A673 (cell line): ENCODE measurements around the gene DNAH7. TPM values are rescaled to one million over a fixed set of nuclear protein-coding genes. Genes with fewer than 3 reads are reported as not detected.

Experiments
- BruUV-seq: library from RNA; stranded (reverse); fragments of 400-500 nt; replicated peaks from 2 replicates; lab custom pipeline; 2021; lab: Mats Ljungman, UMichigan
- CTCF ChIA-PET: fragments of 300-600 bp; sonication (Branson Sonifier 250); formaldehyde crosslinking; loops from one replicate; lab custom pipeline; 2022; ENCODE audit warnings: antibody characterized with exemption; lab: Charles Lee
- POLR2A ChIA-PET: fragments of 300-600 bp; sonication (Branson Sonifier 250); formaldehyde crosslinking; loops from one replicate; lab custom pipeline; 2022; ENCODE audit warnings: antibody characterized with exemption; ENCODE audit not compliant: low non-redundant PET; lab: Charles Lee
- DNase-seq: peaks from one replicate; pipeline ENCODE4 v3.0.0-alpha.2; 2015; ENCODE audit warnings: low spot score
- H3K27ac ChIP-seq: fragments of 200-600 bp; sonication (generic); 2 replicates; pipeline ENCODE4 v1.5.1; 2016; ENCODE audit warnings: mixed run types, low read depth, mild to moderate bottlenecking, mixed read lengths, antibody characterized with exemption, low read length; ENCODE audit not compliant: poor library complexity, severe bottlenecking
- H3K27me3 ChIP-seq: fragments of 200-600 bp; sonication (generic); replicated peaks from 2 replicates; pipeline ENCODE4 v1.6.1; 2017; ENCODE audit warnings: mixed run types, low read depth, mild to moderate bottlenecking, mixed read lengths, antibody characterized with exemption, low read length; ENCODE audit not compliant: insufficient read depth, poor library complexity
- H3K36me3 ChIP-seq: fragments of 200-600 bp; sonication (generic); 2 replicates; pipeline ENCODE4 v1.6.1; 2016; ENCODE audit warnings: mixed run types, mild to moderate bottlenecking, mixed read lengths, antibody characterized with exemption, low read length; ENCODE audit not compliant: insufficient read depth, poor library complexity, severe bottlenecking
- H3K4me1 ChIP-seq: fragments of 200-600 bp; sonication (generic); 2 replicates; pipeline ENCODE4 v1.6.1; 2017; ENCODE audit warnings: mixed run types, mild to moderate bottlenecking, mixed read lengths, antibody characterized with exemption, low read length; ENCODE audit not compliant: insufficient read depth, poor library complexity, severe bottlenecking
- H3K4me3 ChIP-seq: fragments of 200-600 bp; sonication (generic); 2 replicates; pipeline ENCODE4 v1.5.1; 2016; ENCODE audit warnings: low read depth, mixed run types, mild to moderate bottlenecking, mixed read lengths, low read length; ENCODE audit not compliant: poor library complexity, severe bottlenecking
- H3K9me3 ChIP-seq: fragments of 200-600 bp; sonication (generic); 2 replicates; pipeline ENCODE4 v1.6.1; 2016; ENCODE audit warnings: mixed run types, low read depth, mild to moderate bottlenecking, mixed read lengths, antibody characterized with exemption, low read length; ENCODE audit not compliant: poor library complexity, severe bottlenecking
- CTCF ChIP-seq: fragments of 300-800, 200-600 bp; sonication (generic); conservative IDR thresholded peaks from 2 replicates; pipeline ENCODE4 v1.5.1; 2017; ENCODE audit warnings: low read depth, mild to moderate bottlenecking, antibody characterized with exemption, low read length, moderate library complexity, mixed read lengths
- EZH2 ChIP-seq: fragments of 200-600 bp; sonication (generic); IDR thresholded peaks from 2 replicates; pipeline ENCODE4 v1.6.1; 2017; ENCODE audit warnings: borderline replicate concordance, low read depth, mild to moderate bottlenecking, mixed read lengths, antibody characterized with exemption, low read length; ENCODE audit not compliant: poor library complexity, severe bottlenecking
- intact Hi-C: fragments of 100-400 bp; cut with micrococcal nuclease; formaldehyde crosslinking; loops from one replicate; pipeline ENCODE4 v1.10.0; 2022; ENCODE audit not compliant: unreplicated experiment
- total RNA-seq: library from RNA; stranded (reverse); gene quantifications from 2 replicates; pipeline ENCODE4 v1.2.3, GENCODE V29; 2021

DNAH7 gene
- total RNA-seq, 1 experiment from 2014 or later: 0.95 TPM

- no peak for TF ChIP-seq CTCF
- no peak for TF ChIP-seq EZH2
- no peak for DNase-seq
- Histone ChIP-seq H3K27me3 (no peaks in the 10 kb centered on the region), H3K36me3 (no peaks in the 10 kb centered on the region), H3K27ac (no peak overlapping the region), H3K9me3 (no peaks in the 10 kb centered on the region), H3K4me3 (no peak overlapping the region), H3K4me1 (no peaks in the 10 kb centered on the region)
- ChIA-PET POLR2A (interaction anchor here (0.6 kb wide), 1 partner anchor 1738 kb away, joined by 4 read pairs; no protein-coding TSS in a partner anchor), CTCF (no interaction called here)
- intact Hi-C loops: no loop called here
- BruUV-seq: no TSS peak
Observed at GRCh38 chr2:195842932-195843331, 225.7 kb downstream of the DNAH7 start.

- no peak for DNase-seq
- no peak for TF ChIP-seq EZH2
- no peak for TF ChIP-seq CTCF
- no peaks in the 10 kb centered on the region for H3K9me3 ChIP-seq
- ChIA-PET POLR2A (no interaction called here), CTCF (no interaction called here)
- no peaks in the 10 kb centered on the region for H3K27me3 ChIP-seq
- no peak overlapping the region for H3K4me3 ChIP-seq
- intact Hi-C loops: no loop called here
- no peak overlapping the region for H3K27ac ChIP-seq
- H3K36me3 ChIP-seq: no peaks in the 10 kb centered on the region
- no TSS peak for BruUV-seq
- no peaks in the 10 kb centered on the region for H3K4me1 ChIP-seq
Observed at GRCh38 chr2:195838002-195838401, 230.6 kb downstream of the DNAH7 start.

GRCh38 chr2:195836002-195836401 is 232.6 kb downstream of the DNAH7 start:
- ChIA-PET POLR2A (interaction anchor here (0.7 kb wide), 1 partner anchor 131 kb away, joined by 11 read pairs; no protein-coding TSS in a partner anchor), CTCF (no interaction called here)
- no peak for DNase-seq
- TF ChIP-seq CTCF (no peak), EZH2 (no peak)
- H3K27me3 ChIP-seq: no peaks in the 10 kb centered on the region
- no peaks in the 10 kb centered on the region for H3K4me1 ChIP-seq
- H3K4me3 ChIP-seq: no peak overlapping the region
- no peaks in the 10 kb centered on the region for H3K36me3 ChIP-seq
- H3K9me3 ChIP-seq: no peaks in the 10 kb centered on the region
- no TSS peak for BruUV-seq
- H3K27ac ChIP-seq: no peak overlapping the region
- intact Hi-C loops: no loop called here
